Trophoblast cell (in vitro differentiated cells and primary cell): ENCODE measurements around the gene SCD.

Experiments used
- DNase-seq, 2 donors: peaks; one replicate each; pipeline ENCODE4 v3.0.0-alpha.2; 2016
- H2AFZ ChIP-seq: 2 replicates; pipeline ENCODE4 v1.6.1; 2013; ENCODE audit warnings: low read length, moderate library complexity, mild to moderate bottlenecking; ENCODE audit not compliant: insufficient read depth, poor library complexity
- H2AK5ac ChIP-seq: 2 replicates; pipeline ENCODE4 v1.6.1; 2013; ENCODE audit warnings: mild to moderate bottlenecking, low read length
- H2BK120ac ChIP-seq: 2 replicates; pipeline ENCODE4 v1.6.1; 2013; ENCODE audit warnings: low read length, mild to moderate bottlenecking, moderate library complexity; ENCODE audit not compliant: insufficient read depth, poor library complexity
- H2BK12ac ChIP-seq: 2 replicates; pipeline ENCODE4 v1.6.1; 2013; ENCODE audit warnings: mild to moderate bottlenecking, low read length, moderate library complexity
- H2BK5ac ChIP-seq: 2 replicates; pipeline ENCODE4 v1.6.1; 2013; ENCODE audit warnings: low read length, low read depth, moderate library complexity, mild to moderate bottlenecking; ENCODE audit not compliant: poor library complexity
- H3K14ac ChIP-seq: 2 replicates; pipeline ENCODE4 v1.6.1; 2013; ENCODE audit warnings: mild to moderate bottlenecking, low read length
- H3K18ac ChIP-seq: 2 replicates; pipeline ENCODE4 v1.6.1; 2013; ENCODE audit warnings: mild to moderate bottlenecking, low read length
- H3K23ac ChIP-seq: 2 replicates; pipeline ENCODE4 v1.6.1; 2013; ENCODE audit warnings: low read length
- H3K27ac ChIP-seq: 2 replicates; pipeline ENCODE4 v1.5.1; 2013; ENCODE audit warnings: low read depth, mild to moderate bottlenecking, inconsistent platforms, low read length, moderate library complexity
- H3K27me3 ChIP-seq: 2 replicates; pipeline ENCODE4 v1.6.1; 2013; ENCODE audit warnings: inconsistent platforms, mild to moderate bottlenecking, low read length, moderate library complexity; ENCODE audit not compliant: insufficient read depth
- H3K36me3 ChIP-seq, 2 experiments: 1 replicate in 1 of 2; 2 replicates in 1 of 2; pipeline ENCODE4 v1.6.1; 2013; ENCODE audit warnings: low read length in 2 of 2, mild to moderate bottlenecking in 2 of 2, moderate library complexity in 1 of 2; ENCODE audit not compliant: insufficient read depth in 2 of 2, control insufficient read depth in 1 of 2
- H3K4ac ChIP-seq: 2 replicates; pipeline ENCODE4 v1.6.1; 2013; ENCODE audit warnings: low read depth, mild to moderate bottlenecking, low read length, moderate library complexity
- H3K4me1 ChIP-seq, 2 experiments: 1 replicate in 1 of 2; 2 replicates in 1 of 2; pipeline ENCODE4 v1.6.1; 2013; ENCODE audit warnings: low read length in 2 of 2, mild to moderate bottlenecking in 2 of 2, moderate library complexity in 1 of 2; ENCODE audit not compliant: insufficient read depth in 2 of 2, control insufficient read depth in 1 of 2
- H3K4me2 ChIP-seq: 2 replicates; pipeline ENCODE4 v1.6.1; 2013; ENCODE audit warnings: inconsistent platforms, mild to moderate bottlenecking, low read length, moderate library complexity
- H3K4me3 ChIP-seq: 2 replicates; pipeline ENCODE4 v1.5.1; 2013; ENCODE audit warnings: mild to moderate bottlenecking, low read depth, low read length, inconsistent platforms
- H3K79me1 ChIP-seq: one replicate; pipeline ENCODE4 v1.6.1; 2013; ENCODE audit warnings: low read length
- H3K79me2 ChIP-seq: 2 replicates; pipeline ENCODE4 v1.6.1; 2013; ENCODE audit warnings: low read length, mild to moderate bottlenecking; ENCODE audit not compliant: control insufficient read depth, insufficient read depth, poor library complexity
- H3K9ac ChIP-seq: 2 replicates; pipeline ENCODE4 v1.6.1; 2013; ENCODE audit warnings: mild to moderate bottlenecking, low read length
- H3K9me3 ChIP-seq: 2 replicates; pipeline ENCODE4 v1.6.1; 2013; ENCODE audit warnings: low read depth, mild to moderate bottlenecking, control low read depth, inconsistent platforms, low read length; ENCODE audit not compliant: insufficient read depth
- H4K12ac ChIP-seq: 2 replicates; pipeline ENCODE4 v1.6.1; 2013; ENCODE audit warnings: low read depth, mild to moderate bottlenecking, low read length, moderate library complexity
- H4K8ac ChIP-seq: 2 replicates; pipeline ENCODE4 v1.6.1; 2013; ENCODE audit warnings: low read depth, mild to moderate bottlenecking, low read length, moderate library complexity
- H4K91ac ChIP-seq: one replicate; pipeline ENCODE4 v1.6.1; 2013; ENCODE audit warnings: low read depth, mild to moderate bottlenecking, low read length, moderate library complexity
- WGBS: extraction: QIAGEN DNeasy Blood & Tissue Kit; methylation state at CpG from one replicate; pipeline ENCODE4 v1.1.7; 2013; ENCODE audit warnings: missing lambda C conversion rate; ENCODE audit not compliant: insufficient read length, insufficient coverage; ENCODE audit errors: extremely low coverage; 5-methylcytosine and 5-hydroxymethylcytosine counted together

Gene SCD

DNA sequence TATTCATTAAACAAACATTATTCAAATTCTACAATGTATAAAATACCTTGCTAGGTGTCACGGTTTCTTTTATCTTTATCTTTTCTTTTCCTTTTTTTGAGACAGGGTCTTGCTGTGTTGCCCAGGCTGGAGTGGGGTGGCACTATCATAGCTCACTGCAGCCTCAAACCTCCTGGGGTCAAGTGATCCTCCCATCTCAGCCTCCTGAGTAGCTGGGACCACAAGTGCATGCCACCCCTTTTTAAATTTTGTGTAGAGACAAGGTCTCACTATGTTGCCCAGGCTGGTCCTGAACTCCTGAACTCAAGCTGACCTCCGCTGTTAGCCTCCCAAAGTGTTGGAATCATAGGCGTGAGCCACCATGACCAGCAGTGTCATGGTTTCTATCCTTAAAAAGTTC, 42.6 kb upstream of the SCD start:
- no peak overlapping the region for H3K4me2 ChIP-seq
- no peak for DNase-seq
- H3K4me3 ChIP-seq: no peak overlapping the region
- H4K8ac ChIP-seq: no peak overlapping the region
- H2BK5ac ChIP-seq: no peak overlapping the region
- H3K27me3 ChIP-seq: no peaks in the 10 kb centered on the region
- H3K18ac ChIP-seq: no peak overlapping the region
- H2AFZ ChIP-seq: no peak overlapping the region
- no peak overlapping the region for H3K4ac ChIP-seq
- H3K4me1 ChIP-seq: peaks cover 0 to 2% of the 10 kb centered on the region in 2 experiments
- no peak overlapping the region for H3K23ac ChIP-seq
- H3K79me1 ChIP-seq: no peaks in the 10 kb centered on the region
- no peak overlapping the region for H2AK5ac ChIP-seq
- no peaks in the 10 kb centered on the region for H3K36me3 ChIP-seq
- H3K27ac ChIP-seq: no peak overlapping the region
- WGBS: no CpG with 5 or more reads among the region's 3 CpGs
- no peak overlapping the region for H4K91ac ChIP-seq
- H3K79me2 ChIP-seq: no peaks in the 10 kb centered on the region
- H3K9me3 ChIP-seq: peaks cover 2% of the 10 kb centered on the region
- H2BK120ac ChIP-seq: no peak overlapping the region
- no peak overlapping the region for H3K14ac ChIP-seq
- H2BK12ac ChIP-seq: no peak overlapping the region
- H4K12ac ChIP-seq: no peak overlapping the region
- no peak overlapping the region for H3K9ac ChIP-seq

DNA sequence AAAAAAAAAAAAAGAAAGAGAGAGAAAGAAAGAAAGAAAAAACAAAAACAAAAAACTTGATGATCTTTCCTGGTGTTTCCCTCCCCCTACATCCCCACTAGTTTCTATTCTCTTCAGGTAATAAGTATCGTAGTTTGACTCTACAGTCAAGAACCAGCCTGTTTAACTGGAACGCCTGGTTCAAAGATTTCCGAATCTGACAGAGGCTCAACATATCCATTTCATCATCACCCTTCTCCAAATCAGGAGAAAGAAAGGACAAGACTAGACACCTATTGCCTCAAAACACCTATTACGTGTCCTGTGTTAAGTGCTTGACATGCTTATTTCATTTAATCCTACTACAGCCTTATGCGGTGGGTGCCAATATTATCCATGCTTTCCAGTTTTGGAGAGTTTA, 40.2 kb upstream of the SCD start:
- Histone ChIP-seq H4K8ac (no peak overlapping the region), H3K4me2 (no peak overlapping the region), H2BK5ac (no peak overlapping the region), H2BK120ac (no peak overlapping the region), H3K36me3 (no peaks in the 10 kb centered on the region), H3K79me1 (no peaks in the 10 kb centered on the region), H3K9ac (no peak overlapping the region), H3K4ac (no peak overlapping the region), H3K14ac (no peak overlapping the region), H4K12ac (no peak overlapping the region), H3K27ac (no peak overlapping the region), H2BK12ac (no peak overlapping the region), H3K79me2 (no peaks in the 10 kb centered on the region), H3K23ac (no peak overlapping the region), H3K18ac (no peak overlapping the region), H3K4me3 (no peak overlapping the region), H2AFZ (no peak overlapping the region), H2AK5ac (no peak overlapping the region), H3K9me3 (no peaks in the 10 kb centered on the region), H4K91ac (no peak overlapping the region), H3K4me1 (no peaks in the 10 kb centered on the region), H3K27me3 (no peaks in the 10 kb centered on the region)
- WGBS: no CpG with 5 or more reads among the region's 5 CpGs
- peak; percentile 49 to 88 for DNase-seq

DNA sequence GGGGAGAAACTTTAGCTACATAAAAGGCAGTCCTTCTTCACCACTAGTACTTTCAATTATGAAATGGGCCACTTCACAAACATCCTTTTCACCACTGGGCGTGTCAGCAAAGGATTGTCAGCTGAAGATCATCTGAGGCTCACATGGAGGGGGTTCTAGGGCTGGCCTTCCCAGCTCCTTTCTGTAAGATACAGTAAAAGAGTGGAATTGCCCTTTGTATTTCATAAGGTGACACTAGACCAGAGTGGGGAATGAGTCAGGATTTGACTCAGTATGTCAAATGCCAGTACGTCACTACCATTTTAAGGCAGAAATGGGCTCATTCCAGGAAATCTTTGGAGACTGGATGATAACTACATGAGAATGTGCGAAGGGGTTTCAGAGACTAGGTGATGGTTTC, 39.3 kb upstream of the SCD start:
- no peak overlapping the region for H2BK120ac ChIP-seq
- no peak overlapping the region for H3K4me3 ChIP-seq
- WGBS: no CpG with 5 or more reads among the region's 3 CpGs
- no peaks in the 10 kb centered on the region for H3K27me3 ChIP-seq
- H3K4me1 ChIP-seq: no peaks in the 10 kb centered on the region
- H2AFZ ChIP-seq: no peak overlapping the region
- no peak overlapping the region for H3K4me2 ChIP-seq
- H3K14ac ChIP-seq: no peak overlapping the region
- H3K18ac ChIP-seq: no peak overlapping the region
- H3K27ac ChIP-seq: no peak overlapping the region
- no peak overlapping the region for H2AK5ac ChIP-seq
- H3K23ac ChIP-seq: no peak overlapping the region
- no peak overlapping the region for H4K12ac ChIP-seq
- H3K79me2 ChIP-seq: no peaks in the 10 kb centered on the region
- H4K91ac ChIP-seq: no peak overlapping the region
- H4K8ac ChIP-seq: no peak overlapping the region
- no peaks in the 10 kb centered on the region for H3K79me1 ChIP-seq
- H3K36me3 ChIP-seq: no peaks in the 10 kb centered on the region
- peak; percentile 54 to 91 for DNase-seq
- H3K4ac ChIP-seq: no peak overlapping the region
- no peak overlapping the region for H2BK5ac ChIP-seq
- no peak overlapping the region for H2BK12ac ChIP-seq
- no peaks in the 10 kb centered on the region for H3K9me3 ChIP-seq
- no peak overlapping the region for H3K9ac ChIP-seq

DNA sequence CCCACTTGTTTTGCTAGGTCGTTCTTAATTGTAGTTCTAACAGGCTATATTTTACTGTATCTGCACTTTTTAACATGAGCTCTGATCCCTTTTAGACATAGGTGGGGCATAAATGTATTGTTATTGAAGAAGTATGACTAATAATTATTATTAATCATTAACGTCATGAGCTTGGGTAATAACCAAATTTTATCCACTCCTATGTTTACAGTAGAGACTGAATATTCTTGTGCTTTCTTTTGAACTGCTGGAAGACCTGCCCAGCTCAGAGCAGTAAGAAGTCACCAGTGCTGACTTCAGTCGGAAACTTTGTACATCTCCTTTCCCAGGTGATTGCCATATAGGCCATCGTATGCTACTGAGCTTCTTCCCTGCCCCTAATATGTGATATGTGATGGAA, 35.7 kb upstream of the SCD start:
- H3K36me3 ChIP-seq: no peaks in the 10 kb centered on the region
- no peak overlapping the region for H2AFZ ChIP-seq
- H3K79me1 ChIP-seq: no peaks in the 10 kb centered on the region
- H3K14ac ChIP-seq: no peak overlapping the region
- no peak for DNase-seq
- H2BK12ac ChIP-seq: no peak overlapping the region
- no peak overlapping the region for H3K4ac ChIP-seq
- no peak overlapping the region for H3K9ac ChIP-seq
- H2AK5ac ChIP-seq: no peak overlapping the region
- no peak overlapping the region for H2BK5ac ChIP-seq
- no peaks in the 10 kb centered on the region for H3K9me3 ChIP-seq
- no peak overlapping the region for H4K91ac ChIP-seq
- H3K4me1 ChIP-seq: no peaks in the 10 kb centered on the region
- WGBS: no CpG with 5 or more reads among the region's 4 CpGs
- no peak overlapping the region for H2BK120ac ChIP-seq
- no peak overlapping the region for H4K12ac ChIP-seq
- H3K4me3 ChIP-seq: no peak overlapping the region
- H3K23ac ChIP-seq: no peak overlapping the region
- no peak overlapping the region for H4K8ac ChIP-seq
- no peak overlapping the region for H3K18ac ChIP-seq
- no peaks in the 10 kb centered on the region for H3K79me2 ChIP-seq
- no peak overlapping the region for H3K27ac ChIP-seq
- H3K4me2 ChIP-seq: no peak overlapping the region
- no peaks in the 10 kb centered on the region for H3K27me3 ChIP-seq
